Endodermal cell (in vitro differentiated cells): ENCODE results near the gene MACROD1. TPM values are rescaled to one million over a fixed set of nuclear protein-coding genes. Genes with fewer than 3 reads are reported as not detected.

Source experiments
- DNase-seq: peaks from one replicate; pipeline ENCODE4 v3.0.0-alpha.2; 2017
- H3K27ac ChIP-seq: 2 replicates; pipeline ENCODE4 v1.5.1; 2013; ENCODE audit warnings: mild to moderate bottlenecking, low read depth, low read length, moderate library complexity
- H3K27me3 ChIP-seq: 2 replicates; pipeline ENCODE4 v1.6.1; 2013; ENCODE audit warnings: mild to moderate bottlenecking, low read length, moderate library complexity; ENCODE audit not compliant: insufficient read depth, control insufficient read depth, poor library complexity, severe bottlenecking
- H3K36me3 ChIP-seq: 2 replicates; pipeline ENCODE4 v1.7.0; 2013; ENCODE audit warnings: mild to moderate bottlenecking, low read length, moderate library complexity; ENCODE audit not compliant: control insufficient read depth, insufficient read depth
- H3K4me1 ChIP-seq: one replicate; pipeline ENCODE4 v1.7.0; 2013; ENCODE audit warnings: low read length; ENCODE audit not compliant: control insufficient read depth, insufficient read depth
- H3K4me3 ChIP-seq: 2 replicates; pipeline ENCODE4 v1.5.1; 2013; ENCODE audit warnings: mild to moderate bottlenecking, low read length, moderate library complexity
- H3K9ac ChIP-seq: 2 replicates; pipeline ENCODE4 v1.6.1; 2013; ENCODE audit warnings: mild to moderate bottlenecking, low read length, moderate library complexity; ENCODE audit not compliant: poor library complexity, severe bottlenecking; ENCODE audit errors: extremely low read depth
- H3K9me3 ChIP-seq: 2 replicates; pipeline ENCODE4 v1.6.1; 2013; ENCODE audit warnings: mild to moderate bottlenecking, low read length, moderate library complexity; ENCODE audit not compliant: control insufficient read depth
- H3K27ac Mint-ChIP-seq: 2 replicates; pipeline ENCODE4 v1.8.0; 2020; ENCODE audit warnings: mixed read lengths
- H3K27me3 Mint-ChIP-seq: 2 replicates; pipeline ENCODE4 v1.8.0; 2021; ENCODE audit warnings: mild to moderate bottlenecking, mixed read lengths; ENCODE audit not compliant: insufficient read depth
- H3K36me3 Mint-ChIP-seq: 2 replicates; pipeline ENCODE4 v1.8.0; 2020; ENCODE audit warnings: low read depth, mixed read lengths
- H3K4me1 Mint-ChIP-seq: 2 replicates; pipeline ENCODE4 v1.8.0; 2020; ENCODE audit warnings: mixed read lengths
- H3K4me3 Mint-ChIP-seq: 2 replicates; pipeline ENCODE4 v1.8.0; 2020; ENCODE audit warnings: mild to moderate bottlenecking, moderate library complexity, mixed read lengths
- H3K9me3 Mint-ChIP-seq: 2 replicates; pipeline ENCODE4 v1.8.0; 2020; ENCODE audit warnings: mild to moderate bottlenecking, mixed read lengths
- CTCF ChIP-seq: fragments of 200-600 bp; sonication (generic); conservative IDR thresholded peaks from 2 replicates; pipeline ENCODE4 v1.5.0; 2021; ENCODE audit warnings: antibody characterized with exemption, mild to moderate bottlenecking
- WGBS, 2 experiments: methylation state at CpG; one replicate each; pipeline versions ENCODE4 v1.1.5 to v1.1.7; 2013; ENCODE audit warnings: missing lambda C conversion rate in 2 of 2, mixed read lengths in 1 of 2; ENCODE audit not compliant: insufficient coverage in 1 of 2, insufficient read length in 1 of 2; 5-methylcytosine and 5-hydroxymethylcytosine counted together
- total RNA-seq, 2 donors: library from RNA; stranded (reverse); fragmentation: NEBNext Ultra II Directional in 1 of 2; extraction: Animal tissue kit (Norgen Biotek cat#: 25700) in 1 of 2; gene quantifications; 2 replicates in 1 of 2; 3 replicates in 1 of 2; pipeline ENCODE4 v1.2.1, GENCODE V29; 2021

The MACROD1 gene
- total RNA-seq, 2 donors from 2014 or later, result 23.0 to 41.9 TPM

DNA sequence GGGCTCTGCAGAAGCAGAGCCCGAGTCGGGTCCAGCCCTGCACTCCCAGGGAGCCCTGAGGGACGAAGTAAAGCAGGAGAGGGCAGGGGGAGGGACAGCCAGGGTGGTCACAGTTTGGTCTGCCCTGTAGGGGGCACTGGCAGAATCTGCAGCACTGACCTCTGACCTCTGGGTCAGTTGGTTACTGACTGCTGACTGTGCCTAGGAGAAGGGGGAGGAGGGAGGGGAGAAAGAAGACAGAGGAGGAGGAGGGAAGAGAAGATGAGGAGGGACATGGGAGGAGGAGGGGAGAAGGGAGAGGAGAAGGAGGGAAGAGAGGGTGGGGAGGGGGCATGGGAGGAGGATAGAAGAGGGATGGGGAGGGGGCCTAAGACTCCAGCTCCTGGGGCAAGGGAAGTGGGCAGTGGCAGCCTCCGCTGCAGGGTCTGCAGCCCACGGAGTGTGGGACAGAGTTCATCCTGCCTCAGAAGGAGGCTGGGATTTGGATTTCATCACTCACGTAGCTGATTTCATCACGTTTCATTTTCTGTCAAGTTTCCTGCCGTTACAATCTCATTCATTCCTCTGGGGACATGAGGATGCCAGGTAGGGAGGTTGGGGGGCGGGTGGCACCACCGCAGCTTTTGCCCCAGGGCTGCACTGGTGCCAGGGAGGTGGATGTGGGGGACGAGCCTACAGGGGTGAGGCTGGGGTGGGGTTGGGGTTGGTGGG is 75.0 kb downstream of the MACROD1 start:
- Mint-ChIP-seq H3K27ac (no peak overlapping the region), H3K4me3 (no peak overlapping the region), H3K4me1 (peaks cover 4% of the 10 kb centered on the region), H3K27me3 (peaks cover 16% of the 10 kb centered on the region), H3K36me3 (no peaks in the 10 kb centered on the region), H3K9me3 (no peaks in the 10 kb centered on the region)
- Histone ChIP-seq H3K4me1 (no peaks in the 10 kb centered on the region), H3K4me3 (no peak overlapping the region), H3K27me3 (no peaks in the 10 kb centered on the region), H3K27ac (no peak overlapping the region), H3K9me3 (no peaks in the 10 kb centered on the region), H3K9ac (no peak overlapping the region), H3K36me3 (no peaks in the 10 kb centered on the region)
- peak; percentile 68 for DNase-seq
- 63 to 72% methylated on average over 4 to 11 of the region's 11 CpGs for WGBS, 2 experiments
- TF ChIP-seq CTCF, result peak; percentile 49

GRCh38 chr11:64089915-64090805 is 75.8 kb downstream of the MACROD1 start:
- Histone ChIP-seq H3K36me3 (no peaks in the 10 kb centered on the region), H3K4me1 (no peaks in the 10 kb centered on the region), H3K4me3 (no peak overlapping the region), H3K9ac (no peak overlapping the region), H3K27me3 (no peaks in the 10 kb centered on the region), H3K27ac (no peak overlapping the region), H3K9me3 (no peaks in the 10 kb centered on the region)
- Mint-ChIP-seq H3K36me3 (no peaks in the 10 kb centered on the region), H3K27ac (no peak overlapping the region), H3K4me1 (peaks cover 4% of the 10 kb centered on the region), H3K27me3 (peaks cover 13% of the 10 kb centered on the region), H3K4me3 (no peak overlapping the region), H3K9me3 (no peaks in the 10 kb centered on the region)
- WGBS, 2 experiments, result 80 to 88% methylated on average over 17 to 28 of the region's 28 CpGs
- DNase-seq, result no peak
- no peak for TF ChIP-seq CTCF

- H3K27ac ChIP-seq, result no peak overlapping the region
- H3K36me3 Mint-ChIP-seq, result no peaks in the 10 kb centered on the region
- no peaks in the 10 kb centered on the region for H3K27me3 ChIP-seq
- H3K9me3 Mint-ChIP-seq, result no peaks in the 10 kb centered on the region
- H3K9ac ChIP-seq, result no peak overlapping the region
- peaks cover 12% of the 10 kb centered on the region for H3K27me3 Mint-ChIP-seq
- H3K4me3 ChIP-seq, result no peak overlapping the region
- WGBS, 2 experiments, result 88 to 94% methylated on average over 1 to 7 of the region's 7 CpGs
- no peak for TF ChIP-seq CTCF
- no peaks in the 10 kb centered on the region for H3K9me3 ChIP-seq
- DNase-seq, result no peak
- no peak overlapping the region for H3K4me3 Mint-ChIP-seq
- H3K4me1 ChIP-seq, result no peaks in the 10 kb centered on the region
- no peak overlapping the region for H3K27ac Mint-ChIP-seq
- H3K36me3 ChIP-seq, result no peaks in the 10 kb centered on the region
- H3K4me1 Mint-ChIP-seq, result peaks cover 4% of the 10 kb centered on the region
Measured at GRCh38 chr11:64089493-64089892, 76.4 kb downstream of the MACROD1 start.
